Hematopoietic multipotent progenitor cell (in vitro differentiated cells): ENCODE results near the gene NFIC. TPM values are rescaled to one million over a fixed set of nuclear protein-coding genes. Genes with fewer than 3 reads are reported as not detected.

ENCODE experiments used
- small RNA-seq: library from RNA; depleted of rRNA; stranded (forward); fragments of <200 nt; gene quantifications from one replicate; pipeline ENCODE3, GENCODE V24; 2012
- total RNA-seq: library from RNA; depleted of rRNA; stranded (reverse); fragments of >200 nt; gene quantifications from one replicate; pipeline ENCODE4 v1.2.3, GENCODE V29; 2012

The NFIC gene
- total RNA-seq, 1 donor: 36.1 TPM

Small RNA genes lying within 50 kb of the gene (small RNA-seq; reads per million reads assigned to genes)
- gene AC005514.1: 0.34 reads per million

Other genes starting within 250 kb of the NFIC start
- 258 TPM for gene GNA15, start 230.6 kb upstream of the NFIC start, total RNA-seq
- 331 TPM for gene S1PR4, start 187.8 kb upstream of the NFIC start, total RNA-seq
- 53.9 TPM for gene NCLN, start 180.7 kb upstream of the NFIC start, total RNA-seq
- gene CELF5, start 141.9 kb upstream of the NFIC start, total RNA-seq: under 0.01 TPM
- 75.7 TPM for gene SMIM24, start 113.9 kb downstream of the NFIC start, total RNA-seq
- gene SMIM44, start 116.9 kb downstream of the NFIC start, total RNA-seq: not detected
- 9.2 TPM for gene DOHH, start 134.1 kb downstream of the NFIC start, total RNA-seq
- gene FZR1, start 139.7 kb downstream of the NFIC start, total RNA-seq: 85.6 TPM
- gene TEKTIP1, start 172.6 kb downstream of the NFIC start, total RNA-seq: 0.54 TPM
- 82.4 TPM for gene MFSD12, start 191.0 kb downstream of the NFIC start, total RNA-seq
- gene HMG20B, start 206.4 kb downstream of the NFIC start, total RNA-seq: 99.1 TPM
- 2.4 TPM for gene GIPC3, start 218.9 kb downstream of the NFIC start, total RNA-seq
- gene TBXA2R, start 240.3 kb downstream of the NFIC start, total RNA-seq: 1.3 TPM